ENCODE results near the gene PIWIL4. TPM values are rescaled to one million over a fixed set of nuclear protein-coding genes. Genes with fewer than 3 reads are reported as not detected.

Gene PIWIL4
- total RNA-seq, 1 donor from 2014 or later = 2.6 TPM

GRCh38 chr11:94662846-94663390, 95.8 kb downstream of the PIWIL4 start:
- H3K4me1 Mint-ChIP-seq (ENCODE audit: low read depth) = no peaks in the 10 kb centered on the region
- no peak for TF ChIP-seq CTCF (IDR thresholded peaks at IDR 0.05)
- H3K4me3 Mint-ChIP-seq (ENCODE audit: unreplicated experiment) = no peak overlapping the region
- no peaks in the 10 kb centered on the region for H3K36me3 Mint-ChIP-seq (ENCODE audit: low read depth)
- no peak for DNase-seq (ENCODE audit: low spot score)
- peaks cover 6% of the 10 kb centered on the region for H3K27me3 Mint-ChIP-seq (ENCODE audit: low read depth)
- no peak overlapping the region for H3K27ac Mint-ChIP-seq (ENCODE audit: unreplicated experiment)
- peaks cover 7% of the 10 kb centered on the region for H3K9me3 Mint-ChIP-seq (ENCODE audit: low read depth)

- TF ChIP-seq CTCF (IDR thresholded peaks at IDR 0.05) = no peak
- Mint-ChIP-seq H3K27me3 (ENCODE audit: low read depth) (peaks cover 6% of the 10 kb centered on the region), H3K4me1 (ENCODE audit: low read depth) (no peaks in the 10 kb centered on the region), H3K27ac (ENCODE audit: unreplicated experiment) (no peak overlapping the region), H3K9me3 (ENCODE audit: low read depth) (peaks cover 7% of the 10 kb centered on the region), H3K4me3 (ENCODE audit: unreplicated experiment) (no peak overlapping the region), H3K36me3 (ENCODE audit: low read depth) (no peaks in the 10 kb centered on the region)
- DNase-seq (ENCODE audit: low spot score) = no peak
These were observed 97.2 kb downstream of the PIWIL4 start for GRCh38 chr11:94664346-94664745.

- H3K36me3 Mint-ChIP-seq (ENCODE audit: low read depth) = no peaks in the 10 kb centered on the region
- peaks cover 6% of the 10 kb centered on the region for H3K27me3 Mint-ChIP-seq (ENCODE audit: low read depth)
- no peak for TF ChIP-seq CTCF (IDR thresholded peaks at IDR 0.05)
- H3K27ac Mint-ChIP-seq (ENCODE audit: unreplicated experiment) = no peak overlapping the region
- DNase-seq (ENCODE audit: low spot score) = no peak
- H3K9me3 Mint-ChIP-seq (ENCODE audit: low read depth) = peaks cover 7% of the 10 kb centered on the region
- no peaks in the 10 kb centered on the region for H3K4me1 Mint-ChIP-seq (ENCODE audit: low read depth)
- no peak overlapping the region for H3K4me3 Mint-ChIP-seq (ENCODE audit: unreplicated experiment)
These were observed 98.0 kb downstream of the PIWIL4 start for GRCh38 chr11:94665116-94665659.

- peaks cover 4% of the 10 kb centered on the region for H3K9me3 Mint-ChIP-seq (ENCODE audit: low read depth)
- H3K4me3 Mint-ChIP-seq (ENCODE audit: unreplicated experiment) = no peak overlapping the region
- no peaks in the 10 kb centered on the region for H3K36me3 Mint-ChIP-seq (ENCODE audit: low read depth)
- TF ChIP-seq CTCF (IDR thresholded peaks at IDR 0.05) = no peak
- H3K27ac Mint-ChIP-seq (ENCODE audit: unreplicated experiment) = no peak overlapping the region
- peaks cover 3% of the 10 kb centered on the region for H3K4me1 Mint-ChIP-seq (ENCODE audit: low read depth)
- DNase-seq (ENCODE audit: low spot score) = no peak
- H3K27me3 Mint-ChIP-seq (ENCODE audit: low read depth) = no peaks in the 10 kb centered on the region
These were observed 99.9 kb downstream of the PIWIL4 start for GRCh38 chr11:94666792-94667721.

- no peaks in the 10 kb centered on the region for H3K36me3 Mint-ChIP-seq (ENCODE audit: low read depth)
- no peak overlapping the region for H3K27ac Mint-ChIP-seq (ENCODE audit: unreplicated experiment)
- peaks cover 1% of the 10 kb centered on the region for H3K9me3 Mint-ChIP-seq (ENCODE audit: low read depth)
- no peak overlapping the region for H3K4me3 Mint-ChIP-seq (ENCODE audit: unreplicated experiment)
- H3K4me1 Mint-ChIP-seq (ENCODE audit: low read depth) = peaks cover 3% of the 10 kb centered on the region
- H3K27me3 Mint-ChIP-seq (ENCODE audit: low read depth) = no peaks in the 10 kb centered on the region
- no peak for DNase-seq (ENCODE audit: low spot score)
- no peak for TF ChIP-seq CTCF (IDR thresholded peaks at IDR 0.05)
These were observed 101.1 kb downstream of the PIWIL4 start for GRCh38 chr11:94668212-94668793.

Data from chondrocyte (in vitro differentiated cells).